ENCODE data around the gene NXN.

DNA sequence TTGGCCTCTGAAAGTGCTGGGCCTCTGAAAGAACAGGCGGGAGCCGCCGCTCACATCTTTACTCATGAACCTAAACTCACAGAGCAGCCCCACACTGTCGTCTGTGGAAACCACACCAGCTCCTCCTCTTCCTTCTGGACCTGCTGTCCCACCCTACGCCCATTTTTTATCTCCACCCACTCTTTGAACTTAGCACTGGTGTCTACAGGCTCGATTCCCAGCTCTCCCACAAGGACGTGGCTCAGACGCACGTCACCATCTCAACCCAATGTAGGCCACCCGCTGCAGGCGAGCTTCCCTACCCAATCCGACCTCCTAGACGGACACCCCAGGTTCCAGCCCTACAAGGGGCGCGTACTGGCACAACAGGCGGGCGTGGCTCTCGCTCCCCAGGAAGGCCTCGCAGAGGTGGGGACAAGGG is 62.2 kb downstream of the NXN start:
- no peak for TF ChIP-seq TCF7L2 (IDR thresholded peaks at IDR 0.05; ENCODE audit: low read depth, low read length)
- TF ChIP-seq, protein P1, sequence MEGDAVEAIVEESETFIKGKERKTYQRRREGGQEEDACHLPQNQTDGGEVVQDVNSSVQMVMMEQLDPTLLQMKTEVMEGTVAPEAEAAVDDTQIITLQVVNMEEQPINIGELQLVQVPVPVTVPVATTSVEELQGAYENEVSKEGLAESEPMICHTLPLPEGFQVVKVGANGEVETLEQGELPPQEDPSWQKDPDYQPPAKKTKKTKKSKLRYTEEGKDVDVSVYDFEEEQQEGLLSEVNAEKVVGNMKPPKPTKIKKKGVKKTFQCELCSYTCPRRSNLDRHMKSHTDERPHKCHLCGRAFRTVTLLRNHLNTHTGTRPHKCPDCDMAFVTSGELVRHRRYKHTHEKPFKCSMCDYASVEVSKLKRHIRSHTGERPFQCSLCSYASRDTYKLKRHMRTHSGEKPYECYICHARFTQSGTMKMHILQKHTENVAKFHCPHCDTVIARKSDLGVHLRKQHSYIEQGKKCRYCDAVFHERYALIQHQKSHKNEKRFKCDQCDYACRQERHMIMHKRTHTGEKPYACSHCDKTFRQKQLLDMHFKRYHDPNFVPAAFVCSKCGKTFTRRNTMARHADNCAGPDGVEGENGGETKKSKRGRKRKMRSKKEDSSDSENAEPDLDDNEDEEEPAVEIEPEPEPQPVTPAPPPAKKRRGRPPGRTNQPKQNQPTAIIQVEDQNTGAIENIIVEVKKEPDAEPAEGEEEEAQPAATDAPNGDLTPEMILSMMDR (IDR thresholded peaks at IDR 0.05): no peak
- TF ChIP-seq, protein P2, sequence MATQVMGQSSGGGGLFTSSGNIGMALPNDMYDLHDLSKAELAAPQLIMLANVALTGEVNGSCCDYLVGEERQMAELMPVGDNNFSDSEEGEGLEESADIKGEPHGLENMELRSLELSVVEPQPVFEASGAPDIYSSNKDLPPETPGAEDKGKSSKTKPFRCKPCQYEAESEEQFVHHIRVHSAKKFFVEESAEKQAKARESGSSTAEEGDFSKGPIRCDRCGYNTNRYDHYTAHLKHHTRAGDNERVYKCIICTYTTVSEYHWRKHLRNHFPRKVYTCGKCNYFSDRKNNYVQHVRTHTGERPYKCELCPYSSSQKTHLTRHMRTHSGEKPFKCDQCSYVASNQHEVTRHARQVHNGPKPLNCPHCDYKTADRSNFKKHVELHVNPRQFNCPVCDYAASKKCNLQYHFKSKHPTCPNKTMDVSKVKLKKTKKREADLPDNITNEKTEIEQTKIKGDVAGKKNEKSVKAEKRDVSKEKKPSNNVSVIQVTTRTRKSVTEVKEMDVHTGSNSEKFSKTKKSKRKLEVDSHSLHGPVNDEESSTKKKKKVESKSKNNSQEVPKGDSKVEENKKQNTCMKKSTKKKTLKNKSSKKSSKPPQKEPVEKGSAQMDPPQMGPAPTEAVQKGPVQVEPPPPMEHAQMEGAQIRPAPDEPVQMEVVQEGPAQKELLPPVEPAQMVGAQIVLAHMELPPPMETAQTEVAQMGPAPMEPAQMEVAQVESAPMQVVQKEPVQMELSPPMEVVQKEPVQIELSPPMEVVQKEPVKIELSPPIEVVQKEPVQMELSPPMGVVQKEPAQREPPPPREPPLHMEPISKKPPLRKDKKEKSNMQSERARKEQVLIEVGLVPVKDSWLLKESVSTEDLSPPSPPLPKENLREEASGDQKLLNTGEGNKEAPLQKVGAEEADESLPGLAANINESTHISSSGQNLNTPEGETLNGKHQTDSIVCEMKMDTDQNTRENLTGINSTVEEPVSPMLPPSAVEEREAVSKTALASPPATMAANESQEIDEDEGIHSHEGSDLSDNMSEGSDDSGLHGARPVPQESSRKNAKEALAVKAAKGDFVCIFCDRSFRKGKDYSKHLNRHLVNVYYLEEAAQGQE (IDR thresholded peaks at IDR 0.05; ENCODE audit: insufficient read depth in 1 of 2, low read depth in 2 of 2, low read length in 1 of 2): no peak

Measured in Panc1 (cell line).